B cell (primary cell): ENCODE measurements around the gene POLD2. TPM values are rescaled to one million over a fixed set of nuclear protein-coding genes. Genes with fewer than 3 reads are reported as not detected.

ENCODE experiments used
- ATAC-seq: fragments of 200-7000 bp; cut with Tn5 transposase; one replicate; pipeline ENCODE4 v1.10.0; 2021; ENCODE audit warnings: low read depth, mild to moderate bottlenecking, moderate number of reproducible peaks, moderate library complexity
- CTCF ChIA-PET: fragments of 350-600 bp; sonication (Branson Sonifier 250); formaldehyde crosslinking; loops from one replicate; lab custom pipeline; 2021; ENCODE audit warnings: antibody characterized with exemption, inconsistent platforms; lab: Charles Lee
- POLR2A ChIA-PET: fragments of 350-600 bp; sonication (Branson Sonifier 250); formaldehyde crosslinking; loops from one replicate; lab custom pipeline; 2021; ENCODE audit warnings: antibody characterized with exemption; lab: Charles Lee
- DNase-seq: peaks from one replicate; pipeline ENCODE4 v3.0.0; 2013
- H2AFZ ChIP-seq: 2 replicates; pipeline ENCODE4 v1.6.1; 2012; ENCODE audit warnings: mild to moderate bottlenecking, low read depth, low read length; ENCODE audit not compliant: insufficient read depth, poor library complexity, severe bottlenecking
- H3K27ac ChIP-seq, 2 donors: 1 replicate in 1 of 2; 2 replicates in 1 of 2; pipeline ENCODE4 v1.5.1; 2012 to 2013; ENCODE audit warnings: low read length in 2 of 2, mild to moderate bottlenecking in 2 of 2, moderate library complexity in 1 of 2
- H3K27me3 ChIP-seq, 4 experiments: fragments of 200-600 bp in 1 of 4; sonication (generic) in 1 of 4; replicated peaks in 1 of 4; 1 replicate in 2 of 4; 2 replicates in 2 of 4; pipeline versions ENCODE4 v1.6.1 to v1.7.0; 2013 to 2016; ENCODE audit warnings: low read length in 3 of 4, mild to moderate bottlenecking in 2 of 4, mixed read lengths in 1 of 4, moderate library complexity in 1 of 4; ENCODE audit not compliant: insufficient read depth in 4 of 4, control insufficient read depth in 3 of 4; ENCODE audit errors: control extremely low read depth in 1 of 4
- H3K36me3 ChIP-seq, 2 experiments: replicated peaks in 1 of 2; 1 replicate in 1 of 2; 2 replicates in 1 of 2; pipeline versions ENCODE4 v1.6.1 to v1.7.1; 2013; ENCODE audit warnings: low read length in 1 of 2; ENCODE audit not compliant: insufficient read depth in 2 of 2, control insufficient read depth in 1 of 2; ENCODE audit errors: control extremely low read depth in 1 of 2, extremely low read depth in 1 of 2
- H3K4me1 ChIP-seq, 2 donors: fragments of 200-600 bp in 1 of 2; sonication (generic) in 1 of 2; 1 replicate in 1 of 2; 2 replicates in 1 of 2; pipeline versions ENCODE4 v1.5.1 to v1.6.1; 2013 to 2017; ENCODE audit warnings: low read length in 2 of 2; ENCODE audit not compliant: control insufficient read depth in 2 of 2, insufficient read depth in 2 of 2
- H3K4me2 ChIP-seq: replicated peaks from 2 replicates; pipeline ENCODE3; 2012; ENCODE audit warnings: mild to moderate bottlenecking, low read depth, low read length; ENCODE audit not compliant: poor library complexity, severe bottlenecking
- H3K4me3 ChIP-seq, 5 experiments: fragments of 200-600 bp in 1 of 5; sonication (generic) in 1 of 5; 1 replicate in 3 of 5; 2 replicates in 2 of 5; pipeline versions ENCODE4 v1.5.1 to v1.7.0; 2011 to 2016; ENCODE audit warnings: low read length in 4 of 5, mild to moderate bottlenecking in 4 of 5, low read depth in 2 of 5, control low read depth in 1 of 5, moderate library complexity in 1 of 5; ENCODE audit not compliant: insufficient read depth in 1 of 5; ENCODE audit errors: control extremely low read depth in 1 of 5, extremely low read depth in 1 of 5
- H3K79me2 ChIP-seq: fragments of 200-600 bp; sonication (generic); one replicate; pipeline ENCODE4 v1.6.0; 2016; ENCODE audit warnings: low read length; ENCODE audit not compliant: control insufficient read depth, insufficient read depth
- H3K9ac ChIP-seq: fragments of 200-600 bp; sonication (generic); 2 replicates; pipeline ENCODE4 v1.6.1; 2017; ENCODE audit warnings: mild to moderate bottlenecking, low read length, moderate library complexity
- H3K9me3 ChIP-seq, 3 donors: one replicate each; pipeline versions ENCODE4 v1.6.1 to v1.7.1; 2013; ENCODE audit warnings: low read length in 2 of 3; ENCODE audit not compliant: control insufficient read depth in 2 of 3, insufficient read depth in 1 of 3; ENCODE audit errors: control extremely low read depth in 1 of 3
- H4K20me1 ChIP-seq: 2 replicates; pipeline ENCODE4 v1.6.0; 2012; ENCODE audit warnings: mild to moderate bottlenecking, low read length; ENCODE audit not compliant: insufficient read depth, control insufficient read depth, poor library complexity, severe bottlenecking
- H3K27ac Mint-ChIP-seq: one replicate; pipeline ENCODE4 v1.8.0; 2021; ENCODE audit warnings: mixed read lengths
- H3K27me3 Mint-ChIP-seq: one replicate; pipeline ENCODE4 v1.8.0; 2021; ENCODE audit warnings: mixed read lengths
- H3K4me1 Mint-ChIP-seq: one replicate; pipeline ENCODE4 v1.8.0; 2021; ENCODE audit warnings: mixed read lengths
- H3K4me3 Mint-ChIP-seq: one replicate; pipeline ENCODE4 v1.8.0; 2021; ENCODE audit warnings: mixed read lengths
- H3K9me3 Mint-ChIP-seq: one replicate; pipeline ENCODE4 v1.8.0; 2022; ENCODE audit warnings: mixed read lengths; ENCODE audit not compliant: insufficient read depth
- EZH2 ChIP-seq: IDR thresholded peaks from 2 replicates; pipeline ENCODE4 v1.6.1; 2012; ENCODE audit warnings: borderline replicate concordance, low read depth, mild to moderate bottlenecking, moderate library complexity, low read length; ENCODE audit not compliant: insufficient read depth, poor library complexity, severe bottlenecking
- WGBS: methylation state at CpG from one replicate; pipeline ENCODE4 v1.1.5; 2013; ENCODE audit warnings: missing lambda C conversion rate; ENCODE audit not compliant: insufficient coverage; 5-methylcytosine and 5-hydroxymethylcytosine counted together
- intact Hi-C: fragments of 100-400 bp; cut with micrococcal nuclease; formaldehyde crosslinking; loops from one replicate; pipeline ENCODE4 v1.10.0; 2022
- polyA plus RNA-seq: library from polyadenylated mRNA; depleted of rRNA; stranded (reverse); fragments of >200 nt; gene quantifications from 2 replicates; pipeline ENCODE4 v1.2.3, GENCODE V29; 2012
- total RNA-seq, 2 donors: library from RNA; stranded (reverse); fragments of 120-200 nt in 1 of 2; gene quantifications; 1 replicate in 1 of 2; 2 replicates in 1 of 2; pipeline versions ENCODE4 v1.2.3 to v1.2.4, GENCODE V29; 2013 to 2022
- TF ChIP-seq, protein P1 (sequence below): fragments of 200-600 bp; IDR thresholded peaks from one replicate; pipeline ENCODE4 v1.8.0; 2022; ENCODE audit warnings: antibody characterized with exemption, mild to moderate bottlenecking

POLD2 gene
- total and polyA plus RNA-seq, 2 donors (not counting 1 experiment from before 2014, with no cell fraction given) = 73.6 to 86.7 TPM

DNA sequence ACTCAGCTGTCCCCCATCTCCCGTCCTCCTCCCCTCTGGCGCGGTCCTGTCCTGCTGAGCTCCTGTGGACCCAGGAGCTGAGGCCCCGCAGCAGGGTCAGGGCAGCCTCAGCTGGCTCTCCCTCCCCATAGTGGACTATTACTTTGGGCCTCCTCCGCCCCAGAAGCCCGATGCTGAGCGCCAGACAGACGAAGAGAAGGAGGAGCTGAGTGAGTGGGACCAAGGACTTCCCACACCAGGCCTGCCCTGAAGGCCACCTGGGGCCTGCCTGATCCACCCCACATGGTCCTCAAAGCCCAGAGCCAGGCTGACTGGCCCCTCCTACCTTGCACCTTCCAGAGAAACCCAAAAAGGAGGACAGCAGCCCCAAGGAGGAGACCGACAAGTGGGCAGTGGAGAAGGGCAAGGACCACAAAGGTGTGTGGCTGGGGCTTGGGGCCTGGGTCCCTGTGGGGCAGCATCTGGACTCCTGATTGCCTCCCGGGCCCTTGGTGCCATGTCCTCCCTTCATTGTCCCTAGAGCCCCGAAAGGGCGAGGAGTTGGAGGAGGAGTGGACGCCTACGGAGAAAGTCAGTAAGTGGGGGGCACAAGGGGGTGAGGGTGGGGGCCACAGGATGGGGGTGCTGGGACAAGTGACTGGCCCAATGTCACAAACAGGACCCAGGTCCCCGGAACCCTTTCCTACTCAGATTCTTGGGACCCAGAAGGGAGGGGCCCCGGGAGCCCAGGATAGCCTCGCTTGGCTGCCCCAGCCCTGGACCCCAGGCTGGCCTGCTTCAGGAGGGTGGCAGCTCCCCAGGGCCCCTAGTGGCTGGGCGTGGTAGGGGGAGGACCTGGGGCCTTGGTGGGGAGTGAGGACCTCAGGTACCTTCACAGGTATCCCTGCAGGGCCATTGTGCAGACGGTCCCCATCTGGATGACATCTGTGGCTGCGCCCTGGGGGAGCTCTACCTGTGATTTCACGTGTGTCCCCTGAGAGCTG lies 14.3 kb downstream of the POLD2 start:
- no peak for ATAC-seq
- no peak for TF ChIP-seq EZH2
- TF ChIP-seq, protein P1, sequence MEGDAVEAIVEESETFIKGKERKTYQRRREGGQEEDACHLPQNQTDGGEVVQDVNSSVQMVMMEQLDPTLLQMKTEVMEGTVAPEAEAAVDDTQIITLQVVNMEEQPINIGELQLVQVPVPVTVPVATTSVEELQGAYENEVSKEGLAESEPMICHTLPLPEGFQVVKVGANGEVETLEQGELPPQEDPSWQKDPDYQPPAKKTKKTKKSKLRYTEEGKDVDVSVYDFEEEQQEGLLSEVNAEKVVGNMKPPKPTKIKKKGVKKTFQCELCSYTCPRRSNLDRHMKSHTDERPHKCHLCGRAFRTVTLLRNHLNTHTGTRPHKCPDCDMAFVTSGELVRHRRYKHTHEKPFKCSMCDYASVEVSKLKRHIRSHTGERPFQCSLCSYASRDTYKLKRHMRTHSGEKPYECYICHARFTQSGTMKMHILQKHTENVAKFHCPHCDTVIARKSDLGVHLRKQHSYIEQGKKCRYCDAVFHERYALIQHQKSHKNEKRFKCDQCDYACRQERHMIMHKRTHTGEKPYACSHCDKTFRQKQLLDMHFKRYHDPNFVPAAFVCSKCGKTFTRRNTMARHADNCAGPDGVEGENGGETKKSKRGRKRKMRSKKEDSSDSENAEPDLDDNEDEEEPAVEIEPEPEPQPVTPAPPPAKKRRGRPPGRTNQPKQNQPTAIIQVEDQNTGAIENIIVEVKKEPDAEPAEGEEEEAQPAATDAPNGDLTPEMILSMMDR = no peak
- Histone ChIP-seq H3K27ac (no peak overlapping the region), H3K4me1 (peaks cover 15 to 19% of the 10 kb centered on the region in 2 donors), H3K9me3 (no peaks in the 10 kb centered on the region), H3K27me3 (peaks cover 0 to 7% (median 0%) of the 10 kb centered on the region in 4 experiments), H3K4me3 (no peak overlapping the region), H3K36me3 (peaks cover 0 to 24% of the 10 kb centered on the region in 2 experiments), H4K20me1 (no peaks in the 10 kb centered on the region), H3K79me2 (peaks cover 9% of the 10 kb centered on the region), H3K9ac (no peak overlapping the region), H2AFZ (no peak overlapping the region), H3K4me2 (no peak overlapping the region)
- intact Hi-C loops = no loop called here
- Mint-ChIP-seq H3K4me1 (peaks cover 14% of the 10 kb centered on the region), H3K27ac (no peak overlapping the region), H3K27me3 (no peaks in the 10 kb centered on the region), H3K4me3 (no peak overlapping the region), H3K9me3 (no peaks in the 10 kb centered on the region)
- no peak for DNase-seq
- POLR2A ChIA-PET = no interaction called here
- WGBS = 88% methylated on average over 17 of the region's 21 CpGs
- CTCF ChIA-PET = interaction anchor here (0.6 to 0.7 kb wide), 2 partner anchors 41 to 734 kb away, joined by 3 read pairs; no protein-coding TSS in a partner anchor
